Hematopoietic multipotent progenitor cell treated with erythropoietin and hydrocortisone succinate and interleukin-3 and kit ligand, for 8 days (in vitro differentiated cells): ENCODE measurements around the gene TTLL11.

Experiments
- DNase-seq: peaks from one replicate; pipeline ENCODE4 v3.0.0-alpha.2; 2015

TTLL11 gene

DNA sequence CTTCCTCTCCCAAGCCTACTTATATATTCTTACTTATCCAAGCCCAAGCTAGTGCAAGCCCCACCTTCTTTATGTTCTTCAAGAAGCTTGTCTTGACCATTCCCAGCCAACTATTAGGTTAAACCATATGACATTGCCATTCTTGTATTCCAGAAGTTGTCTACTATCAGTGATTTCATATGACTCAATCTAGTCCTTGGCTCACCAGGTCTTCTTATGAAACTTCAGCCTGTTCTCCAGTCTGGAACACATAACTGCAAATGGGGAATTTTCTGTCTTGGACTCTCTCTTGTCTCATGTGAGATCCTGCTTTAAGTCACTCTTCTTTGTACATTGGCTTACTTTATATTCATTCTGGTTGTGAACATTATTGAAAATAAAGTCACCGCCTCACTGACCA is 130.7 kb downstream of the TTLL11 start:
- DNase-seq = no peak

DNA sequence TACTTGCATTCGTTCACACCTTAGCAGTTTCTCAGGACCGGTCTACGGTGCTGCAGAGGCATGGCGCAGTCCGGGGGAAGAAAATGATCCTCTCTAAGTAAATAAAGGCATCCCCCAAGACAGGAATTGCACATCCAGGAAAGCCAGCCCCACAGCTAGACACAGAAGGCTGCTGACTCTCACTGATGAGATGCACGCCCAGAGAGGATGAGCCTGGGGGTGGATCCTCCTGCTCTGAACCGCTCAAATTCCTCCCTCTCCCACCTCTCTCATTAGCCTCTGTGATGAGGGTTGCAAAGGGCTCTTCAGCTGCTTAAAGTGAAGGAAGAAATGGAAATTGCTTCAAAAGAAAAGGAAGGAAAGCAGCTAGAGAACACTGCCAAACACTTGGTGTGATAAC is 132.4 kb downstream of the TTLL11 start:
- DNase-seq = no peak

GRCh38 chr9:121958530-121958929 is 134.6 kb downstream of the TTLL11 start:
- no peak for DNase-seq

DNA sequence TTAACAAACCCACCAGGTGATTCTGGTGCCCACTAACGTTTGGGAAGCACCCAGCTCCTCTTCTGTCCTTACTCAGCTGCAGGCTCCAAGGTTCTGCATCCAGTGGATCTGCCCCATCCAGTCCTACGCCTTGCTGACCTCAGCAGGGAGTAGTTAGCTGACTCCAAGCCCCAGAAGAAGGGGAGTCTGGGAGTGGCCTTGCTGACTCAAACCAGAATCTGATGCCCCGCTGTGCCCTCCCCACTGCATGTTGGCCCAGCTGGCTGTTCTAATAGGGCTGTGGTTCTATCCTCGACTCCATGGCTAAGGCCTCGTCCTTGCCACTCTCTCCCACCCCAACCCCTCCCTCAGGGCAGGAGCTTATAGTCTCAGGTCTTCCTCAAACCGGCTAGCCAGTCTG is 136.3 kb downstream of the TTLL11 start:
- DNase-seq = no peak

DNA sequence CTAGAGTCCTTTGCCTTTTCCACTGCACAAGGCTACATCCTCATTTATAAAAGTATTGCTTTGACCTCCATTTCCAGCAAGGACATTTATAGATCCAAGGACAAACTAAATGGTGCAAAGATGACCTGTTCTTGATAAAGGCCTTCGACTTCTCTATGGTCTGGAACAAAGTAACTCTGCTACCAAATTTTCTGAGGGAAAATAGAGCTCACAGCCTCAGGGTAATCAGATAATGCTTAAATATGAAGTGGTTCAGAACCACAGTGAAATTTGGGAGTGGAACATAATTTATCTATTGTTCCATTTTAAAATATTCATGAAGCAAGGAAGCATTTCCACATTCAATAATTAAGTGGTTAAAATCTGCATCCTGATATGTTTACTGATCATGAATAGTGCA is 137.5 kb downstream of the TTLL11 start:
- DNase-seq = no peak

DNA sequence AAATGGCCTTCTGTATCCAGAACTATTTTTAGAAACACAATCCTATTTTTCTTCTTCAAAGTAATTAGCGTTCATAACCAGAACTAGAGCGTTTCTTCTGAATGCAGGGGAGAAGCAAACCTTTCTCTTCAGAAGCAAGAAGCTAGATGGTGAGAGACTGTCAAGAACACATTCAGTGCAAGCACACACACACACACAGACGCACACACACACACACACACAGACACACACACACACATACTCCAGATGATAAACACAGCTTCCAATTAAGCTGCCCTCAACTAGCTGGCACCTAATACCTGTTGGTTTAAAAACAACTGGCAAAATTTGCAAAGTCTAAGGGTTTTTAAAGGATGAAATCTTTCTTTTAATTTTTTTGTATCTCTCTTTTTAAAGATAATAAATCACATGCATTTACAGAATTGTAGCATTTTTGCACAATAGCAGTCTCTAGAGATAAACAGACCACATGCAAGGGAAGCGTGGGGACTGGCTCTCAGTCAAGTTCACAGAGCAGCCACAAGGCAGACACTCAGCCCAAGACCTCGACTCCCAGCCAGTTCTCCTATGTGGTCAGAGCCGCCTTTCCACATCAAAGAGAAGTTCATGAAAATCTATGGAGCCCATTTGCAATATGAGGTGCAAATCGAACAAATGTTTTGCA is 138.5 kb downstream of the TTLL11 start:
- DNase-seq = no peak

GRCh38 chr9:121952611-121953010 is 140.5 kb downstream of the TTLL11 start:
- no peak for DNase-seq

DNA sequence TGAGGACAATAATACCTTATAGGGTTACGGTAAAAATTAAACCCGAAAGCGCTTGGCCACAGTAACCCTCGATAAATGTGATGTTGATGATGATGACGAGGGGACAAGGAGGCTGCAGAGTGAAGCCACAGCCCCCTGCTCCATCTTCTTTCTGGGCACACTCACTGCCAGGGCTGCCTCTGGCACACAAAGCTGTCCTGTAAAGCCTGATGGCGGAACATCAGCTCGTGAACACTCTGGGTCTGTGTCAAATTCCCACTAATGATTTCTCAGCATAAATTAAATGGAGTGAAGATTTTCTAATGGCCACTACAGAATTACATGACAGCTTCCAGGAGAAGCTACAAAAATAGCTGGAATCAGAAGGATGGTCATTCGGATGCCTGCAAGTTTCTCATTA is 142.2 kb downstream of the TTLL11 start:
- DNase-seq = no peak

GRCh38 chr9:121950441-121950840 is 142.7 kb downstream of the TTLL11 start:
- DNase-seq = no peak

DNA sequence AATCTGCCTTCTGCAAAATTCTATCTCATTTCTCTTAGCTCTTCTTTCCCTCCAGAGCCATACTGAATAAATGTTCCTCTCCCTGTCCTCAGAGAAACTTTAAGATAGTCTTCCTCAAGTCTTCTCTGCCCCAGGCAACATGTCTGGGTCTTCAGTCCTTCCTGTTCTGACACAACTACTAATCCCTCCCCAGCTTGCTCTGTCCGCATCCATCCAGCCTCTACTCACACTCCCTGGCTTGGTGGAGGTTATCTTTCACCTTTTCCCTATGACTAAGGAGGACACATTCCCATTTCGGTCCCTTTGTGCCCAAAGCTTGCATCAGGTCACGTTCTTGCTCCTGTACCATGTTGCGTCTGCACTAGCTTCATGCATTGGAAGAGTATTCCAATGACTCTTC is 143.3 kb downstream of the TTLL11 start:
- no peak for DNase-seq

DNA sequence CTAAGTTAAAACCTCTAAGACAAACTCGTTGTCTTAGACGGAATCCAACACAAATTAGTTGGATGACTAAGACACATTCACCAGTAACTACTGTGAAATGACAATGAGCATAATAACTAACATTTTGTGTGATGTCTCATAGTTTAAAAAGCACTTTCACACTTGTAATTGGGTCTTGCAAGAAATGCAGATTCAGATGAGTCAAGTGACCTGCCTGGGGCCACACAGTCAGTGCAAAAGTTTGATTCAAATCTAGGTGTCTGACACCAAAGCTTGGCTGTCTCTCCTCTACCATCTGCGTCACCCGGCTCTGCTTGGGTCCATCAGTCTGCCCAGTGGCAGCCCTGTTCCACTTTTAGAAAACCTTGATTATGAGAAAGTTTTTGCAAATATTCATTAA is 143.7 kb downstream of the TTLL11 start:
- no peak for DNase-seq

GRCh38 chr9:121947775-121948174 is 145.3 kb downstream of the TTLL11 start:
- DNase-seq = no peak

GRCh38 chr9:121946465-121946864 is 146.6 kb downstream of the TTLL11 start:
- no peak for DNase-seq

GRCh38 chr9:121945849-121946248 is 147.3 kb downstream of the TTLL11 start:
- no peak for DNase-seq

- no peak for DNase-seq
Observed at GRCh38 chr9:121945281-121945680, 147.8 kb downstream of the TTLL11 start.

- DNase-seq = no peak
Observed at GRCh38 chr9:121944711-121945191, 148.4 kb downstream of the TTLL11 start.

- no peak for DNase-seq
Observed at GRCh38 chr9:121943463-121943862, 149.6 kb downstream of the TTLL11 start.

DNA sequence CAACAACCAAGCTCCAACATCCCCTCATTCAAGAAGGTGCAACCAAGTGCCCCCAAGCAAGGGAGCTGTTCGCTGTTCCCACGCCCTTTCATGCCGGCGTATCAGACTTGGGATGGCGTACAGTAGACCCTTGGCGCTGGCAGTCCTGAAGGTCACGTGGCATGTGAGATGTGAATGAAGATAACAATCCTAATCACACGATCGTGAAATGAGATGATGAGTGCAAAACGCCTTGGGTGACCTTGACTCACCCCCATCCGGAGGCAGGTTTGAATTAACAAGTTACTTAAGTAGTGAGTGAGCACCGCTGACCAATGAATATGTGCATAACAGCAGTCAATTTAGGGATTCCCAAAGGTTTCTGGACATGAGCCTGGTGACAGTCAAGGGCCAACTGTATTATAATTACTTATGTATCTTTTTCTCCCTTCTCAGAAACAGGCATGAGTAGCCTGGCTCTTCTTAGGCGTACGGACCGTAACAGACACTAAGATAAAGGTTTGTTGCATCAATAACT is 150.2 kb downstream of the TTLL11 start:
- DNase-seq = no peak

DNA sequence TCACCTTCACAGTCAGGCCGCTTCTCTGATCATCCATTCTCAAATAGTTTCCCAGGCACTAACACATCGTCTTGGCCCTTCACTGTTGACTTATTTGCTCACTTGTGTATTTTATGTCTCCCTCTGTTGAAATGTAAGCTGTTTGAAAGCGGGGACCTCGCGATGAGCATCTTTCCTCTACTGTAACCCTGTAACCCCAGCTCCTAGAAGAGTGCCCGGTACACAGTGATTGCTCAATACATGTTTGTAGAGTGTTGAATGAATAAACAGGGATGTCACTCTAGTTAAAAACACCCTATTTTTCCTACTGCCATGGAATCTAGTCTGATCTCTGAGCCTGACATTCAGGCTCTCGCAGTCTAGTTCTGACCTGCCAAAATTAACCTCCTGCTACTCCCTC is 150.8 kb downstream of the TTLL11 start:
- no peak for DNase-seq

- no peak for DNase-seq
Observed at GRCh38 chr9:121939643-121940042, 153.5 kb downstream of the TTLL11 start.

DNA sequence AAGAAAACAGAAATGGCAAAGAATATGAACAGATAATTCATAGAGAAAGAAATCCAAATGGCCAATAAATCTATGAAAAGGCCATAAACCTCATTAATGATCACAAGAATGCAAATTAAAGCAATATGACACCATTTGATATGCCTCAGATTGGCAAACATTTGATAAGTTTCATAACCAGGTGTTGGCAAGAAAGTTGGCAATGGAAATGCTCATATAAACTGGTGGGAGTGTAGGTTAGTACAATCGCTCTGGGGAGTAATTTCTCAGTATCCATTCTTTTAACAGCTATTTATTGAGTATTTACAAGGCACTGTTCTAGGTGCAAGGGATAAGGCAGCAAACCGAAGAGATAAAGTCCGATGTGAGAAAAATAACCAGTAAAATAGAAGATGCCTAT is 154.5 kb downstream of the TTLL11 start:
- DNase-seq = no peak

- no peak for DNase-seq
Observed at GRCh38 chr9:121937240-121937639, 155.9 kb downstream of the TTLL11 start.

DNA sequence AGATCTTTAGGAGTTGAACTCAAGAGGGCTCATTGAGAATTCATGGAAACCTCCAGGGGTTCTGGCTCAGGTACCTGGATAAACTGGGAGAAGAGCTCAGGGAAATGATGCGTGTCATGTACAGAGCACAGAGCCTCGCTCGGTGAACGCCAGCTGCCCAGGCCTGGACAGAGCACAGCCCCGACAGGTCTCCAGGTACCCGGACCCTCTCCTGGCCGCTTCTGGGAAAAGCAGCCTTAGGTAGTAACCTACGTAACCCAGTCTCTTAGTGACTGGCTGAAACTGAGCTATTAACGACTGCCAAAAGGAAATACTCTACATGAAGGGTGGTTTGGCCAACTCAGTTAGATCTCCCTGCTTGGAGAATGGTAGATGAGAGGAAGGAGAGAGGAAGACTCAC is 157.4 kb downstream of the TTLL11 start:
- no peak for DNase-seq

DNA sequence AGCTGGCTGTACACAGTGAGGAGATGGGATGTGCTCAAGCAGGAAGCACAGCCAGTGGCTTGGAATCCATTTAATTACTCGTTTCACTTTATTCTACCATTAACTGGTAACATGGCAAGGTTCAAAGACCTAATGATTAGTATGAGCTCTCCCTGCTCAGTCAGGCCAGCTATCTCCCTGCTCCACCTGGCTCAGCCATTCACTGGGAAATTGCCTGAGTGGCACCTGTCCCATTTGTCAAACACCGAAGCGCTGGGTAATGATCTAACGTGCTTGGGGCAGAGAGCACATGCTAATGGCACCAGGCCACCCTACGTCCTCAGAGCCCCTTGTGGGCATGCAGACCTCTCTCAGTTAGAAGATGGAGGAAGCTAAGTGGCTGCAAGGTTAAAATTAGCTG is 162.2 kb downstream of the TTLL11 start:
- DNase-seq = no peak
